NCI-H345 treated with DMSO at 0.1 percent for 48 hours (cell line): ENCODE measurements around the gene NFASC.

Experiments
- DNase-seq: peaks from one replicate; lab custom pipeline; 2025; ENCODE audit not compliant: unreplicated experiment; lab: John Stamatoyannopoulos, UW

Gene NFASC

DNA sequence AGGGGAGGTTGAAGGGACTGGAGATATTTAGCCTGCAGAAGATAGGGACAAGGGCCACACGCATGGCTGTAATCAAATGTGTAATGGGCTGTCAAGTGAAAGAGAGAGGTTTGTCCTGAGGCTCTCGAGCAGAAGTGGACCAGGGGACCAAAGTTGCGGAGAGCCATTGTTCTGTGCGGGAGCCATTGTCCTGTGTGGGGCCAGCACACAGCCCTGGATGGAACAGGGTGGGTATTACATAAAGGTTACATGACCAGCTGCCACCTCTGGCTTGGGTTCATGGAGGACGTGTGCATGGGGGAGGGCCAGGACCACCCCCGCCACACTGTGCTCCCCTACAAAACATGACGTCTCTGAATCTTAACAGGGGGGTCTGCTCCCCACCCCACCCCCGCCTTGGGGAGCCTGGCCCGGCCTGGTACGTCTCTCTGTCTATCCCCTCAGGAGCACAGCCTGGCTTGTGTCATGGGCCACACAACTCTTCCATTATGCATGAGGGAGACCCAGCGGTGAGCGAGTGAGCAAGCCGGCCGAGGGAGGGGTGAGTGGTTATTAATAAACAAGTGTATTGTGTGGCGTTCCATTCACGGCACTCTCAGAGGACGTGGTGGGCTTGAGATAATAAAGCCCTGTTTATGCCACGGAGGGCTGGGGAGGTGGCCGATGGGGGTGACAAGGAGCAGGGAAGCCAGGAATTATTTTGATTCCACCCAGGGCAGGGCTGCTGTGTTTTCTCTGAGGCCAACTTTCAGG lies at the start of gene NFASC:
TSS of gene NFASC (plus strand) at position 703 of the 753 bp plus-strand sequence. CDS start 73,454 bp downstream, outside the sequence.
- no peak for DNase-seq

DNA sequence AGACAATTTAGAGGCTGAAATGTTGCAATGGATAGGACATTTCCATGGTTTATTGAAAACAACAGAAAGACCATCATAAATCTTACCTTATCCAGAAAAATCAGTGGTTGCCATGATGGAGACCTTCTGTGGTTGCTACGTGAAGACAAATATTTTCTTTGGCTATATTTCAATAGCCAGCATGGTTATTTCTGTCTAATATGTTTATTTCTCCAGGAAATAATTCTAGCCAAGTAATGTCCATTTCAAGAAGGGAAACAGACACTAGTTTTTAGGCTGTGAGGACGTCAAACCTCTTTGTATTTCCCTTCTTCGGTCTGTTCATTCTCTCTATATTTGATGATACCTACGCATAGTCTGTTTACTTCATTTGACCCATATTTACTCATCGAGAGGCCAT lies 49.2 kb upstream of the NFASC start:
- DNase-seq, result no peak

DNA sequence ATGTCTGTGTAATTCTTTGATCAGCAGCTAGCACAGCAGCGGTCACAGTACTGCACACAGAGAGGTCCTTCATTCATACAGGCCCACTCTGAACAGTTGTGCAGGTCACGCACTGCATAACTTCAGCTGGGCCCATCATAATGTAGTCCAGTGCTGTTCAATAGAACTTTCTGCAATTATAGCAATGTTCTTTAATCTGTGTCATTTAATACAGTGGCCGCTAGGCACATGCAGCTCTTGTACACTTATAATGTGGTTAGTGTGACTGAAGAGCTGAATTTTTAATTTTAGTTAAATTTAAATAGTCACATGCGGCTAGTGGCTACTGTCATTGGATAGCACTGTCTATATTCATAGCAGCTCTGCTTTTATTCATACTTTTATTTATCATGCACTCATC lies 48.7 kb upstream of the NFASC start:
- no peak for DNase-seq

DNA sequence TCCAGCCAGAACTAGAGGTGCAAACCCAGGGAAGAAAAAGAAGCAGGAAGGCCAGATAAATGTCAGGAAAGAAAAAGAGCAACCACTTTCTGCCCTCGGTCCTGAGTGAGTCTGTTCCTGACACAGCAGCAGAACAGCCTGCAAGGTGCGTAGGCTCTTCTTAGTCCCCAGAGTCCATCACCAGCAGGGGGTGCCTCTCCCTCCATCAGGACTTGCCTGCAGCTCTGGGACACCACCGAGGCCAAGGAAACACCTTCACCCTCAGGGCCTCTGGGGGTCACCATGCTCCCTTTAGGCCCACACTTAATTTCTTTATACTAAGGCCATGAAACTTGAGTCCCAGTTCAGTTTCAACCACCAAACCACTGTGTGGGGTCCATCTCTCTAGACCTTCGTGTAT lies 43.7 kb upstream of the NFASC start:
- DNase-seq, result no peak

DNA sequence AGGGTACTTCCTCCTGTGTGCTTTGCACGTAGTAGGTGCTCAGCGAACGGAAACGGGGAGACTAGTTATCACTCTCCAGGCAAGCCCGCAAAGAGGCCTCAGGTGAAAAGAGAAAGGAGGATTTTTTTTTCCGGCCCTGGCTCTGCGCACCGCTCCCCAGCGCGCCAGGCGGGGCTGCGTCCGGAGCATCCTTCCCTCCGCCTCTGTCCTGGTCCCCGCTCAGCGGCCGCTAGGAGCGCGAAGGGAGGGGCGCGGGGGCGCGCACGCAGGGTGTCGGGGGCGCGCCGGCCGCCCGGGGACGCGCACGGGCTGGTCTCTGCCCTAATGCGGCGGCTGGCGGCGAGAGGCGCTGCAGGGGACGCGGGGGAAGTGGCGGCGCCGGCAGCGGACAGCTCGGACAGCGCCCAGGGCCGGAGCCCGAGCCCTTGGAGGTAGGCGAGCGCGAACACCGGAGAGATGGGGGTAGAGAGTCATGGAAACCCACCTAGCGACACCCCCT lies 42.3 kb upstream of the NFASC start:
- peak; percentile 73 for DNase-seq

DNA sequence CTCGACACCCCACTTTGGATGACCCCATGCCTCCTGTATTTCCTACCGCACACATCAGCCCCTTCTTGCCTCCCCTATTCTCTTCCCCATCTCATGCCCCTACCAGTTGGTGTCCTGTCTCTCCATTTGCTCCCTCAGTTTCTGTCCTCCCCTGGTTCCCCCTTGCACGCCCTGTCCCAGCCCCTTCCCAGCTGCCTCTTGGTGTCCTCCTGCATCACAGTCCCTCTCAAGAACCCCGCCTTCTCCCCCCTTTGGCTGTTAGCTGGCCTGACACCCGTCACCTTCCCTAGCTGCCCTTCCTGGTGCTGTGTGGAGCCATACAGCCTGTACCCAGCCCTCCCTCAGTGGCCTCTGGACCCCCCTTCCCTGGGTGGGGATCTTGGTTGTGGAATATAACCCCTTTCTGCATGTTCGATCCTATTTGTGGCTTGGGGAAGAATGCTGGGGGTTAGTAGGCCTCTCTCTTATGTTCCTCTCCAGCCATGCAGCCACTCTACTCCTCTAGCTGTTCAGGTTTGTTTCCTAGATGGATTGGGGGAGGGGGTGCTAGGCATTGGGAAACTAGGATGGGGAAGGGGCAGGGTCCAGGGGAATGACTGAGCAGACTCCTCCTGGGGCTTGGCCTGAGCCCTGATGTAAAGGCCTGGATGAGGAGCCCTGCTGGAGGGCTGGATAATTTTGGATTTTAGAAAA lies 41.4 kb upstream of the NFASC start:
- no peak for DNase-seq

DNA sequence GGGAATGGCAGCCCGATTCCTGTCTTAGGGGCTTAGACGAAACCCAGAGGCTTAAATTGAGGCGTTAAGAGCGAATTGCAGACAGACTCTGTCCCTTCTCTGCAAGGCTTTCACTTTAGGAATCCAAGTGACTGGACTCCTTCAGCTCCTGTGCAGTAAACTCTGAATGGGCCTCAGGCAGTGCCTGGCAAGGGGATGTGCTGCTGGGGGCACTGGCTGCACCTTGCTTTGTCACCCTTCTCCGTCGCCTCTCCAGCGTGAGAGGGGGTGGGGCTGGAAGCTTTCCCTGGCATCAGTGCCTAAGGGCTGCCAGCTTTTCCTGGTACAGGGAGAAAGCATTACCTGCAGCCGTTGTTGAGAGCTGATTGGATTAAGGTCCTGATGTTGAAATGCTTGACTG lies 39.9 kb upstream of the NFASC start:
- peak; percentile 26 for DNase-seq

DNA sequence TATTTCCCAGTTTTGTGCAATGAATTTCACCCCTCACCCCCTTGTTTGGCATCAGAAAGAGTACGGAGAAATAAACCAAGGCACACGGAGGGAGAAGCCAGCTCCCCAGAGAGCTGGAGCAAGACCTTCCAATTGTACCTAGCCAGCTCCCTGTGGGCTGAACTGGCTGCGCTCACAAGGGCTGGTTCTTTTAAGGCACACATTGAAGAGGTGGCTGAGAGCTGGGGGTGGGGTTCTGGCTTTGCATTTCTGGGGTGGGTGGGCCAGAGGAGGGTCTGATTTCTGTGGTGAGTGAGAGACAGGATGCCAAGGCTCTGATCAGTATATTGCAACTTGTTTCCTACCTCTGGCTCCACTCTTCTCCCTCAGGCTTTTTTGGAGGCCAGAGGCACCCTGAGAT lies 39.5 kb upstream of the NFASC start:
- no peak for DNase-seq

DNA sequence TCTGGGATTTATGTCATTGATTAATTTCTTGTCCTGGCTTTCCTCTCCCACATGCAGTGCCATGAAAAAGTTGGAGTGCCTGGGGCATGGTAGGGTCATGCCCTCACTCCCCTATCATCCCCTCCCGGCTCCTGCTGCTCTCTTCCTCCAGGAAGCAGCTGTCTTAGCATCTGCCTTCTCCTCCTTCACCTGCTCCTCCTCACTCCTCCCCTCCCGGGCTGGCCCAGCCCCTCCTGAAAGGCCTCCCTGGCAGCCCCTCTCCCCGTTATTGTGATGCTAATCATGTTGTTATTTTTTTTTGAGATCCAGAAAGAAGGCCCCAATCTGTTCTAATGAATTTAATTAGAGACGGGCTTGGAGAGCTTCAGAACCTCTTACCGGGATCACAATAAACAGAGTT lies 36.3 kb upstream of the NFASC start:
- DNase-seq, result no peak

DNA sequence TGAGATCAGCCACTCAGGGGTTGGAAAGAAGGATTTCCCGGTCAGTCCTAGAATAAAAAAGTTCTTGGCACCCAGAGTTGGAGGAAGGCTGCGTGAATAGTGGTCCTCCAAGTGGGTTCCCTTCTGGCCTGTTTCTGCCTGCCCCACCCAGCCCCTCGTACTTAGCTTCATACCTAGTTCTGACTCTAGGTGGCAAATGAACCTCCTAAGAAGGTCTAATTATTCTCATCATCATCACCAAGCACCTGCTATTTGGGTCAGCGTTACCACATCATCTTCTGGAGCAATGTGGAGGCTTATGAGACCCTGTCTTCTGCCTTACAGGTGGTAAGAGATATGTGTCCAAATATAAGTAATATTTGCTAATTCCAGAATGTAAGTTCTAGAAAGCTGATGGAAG lies 35.9 kb upstream of the NFASC start:
- no peak for DNase-seq

DNA sequence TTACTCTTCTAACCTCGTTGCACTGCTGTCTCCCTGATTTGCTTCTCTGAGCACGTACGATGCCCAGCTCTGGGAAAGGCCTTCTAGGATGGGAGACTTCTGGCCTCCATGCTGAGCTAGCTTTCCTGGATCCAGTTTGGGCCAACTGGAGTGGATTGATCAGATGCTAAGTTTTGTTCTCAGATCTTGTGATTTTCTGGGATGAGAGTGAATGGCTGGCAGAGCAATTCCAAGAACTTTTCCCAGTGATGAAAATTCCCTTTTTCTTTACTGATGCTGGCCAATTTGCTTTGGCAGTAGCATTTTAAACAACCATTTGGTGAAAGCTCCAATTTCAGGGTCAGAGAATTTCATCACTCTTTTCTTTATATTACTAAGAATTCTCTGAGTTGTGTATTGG lies 34.9 kb upstream of the NFASC start:
- no peak for DNase-seq

DNA sequence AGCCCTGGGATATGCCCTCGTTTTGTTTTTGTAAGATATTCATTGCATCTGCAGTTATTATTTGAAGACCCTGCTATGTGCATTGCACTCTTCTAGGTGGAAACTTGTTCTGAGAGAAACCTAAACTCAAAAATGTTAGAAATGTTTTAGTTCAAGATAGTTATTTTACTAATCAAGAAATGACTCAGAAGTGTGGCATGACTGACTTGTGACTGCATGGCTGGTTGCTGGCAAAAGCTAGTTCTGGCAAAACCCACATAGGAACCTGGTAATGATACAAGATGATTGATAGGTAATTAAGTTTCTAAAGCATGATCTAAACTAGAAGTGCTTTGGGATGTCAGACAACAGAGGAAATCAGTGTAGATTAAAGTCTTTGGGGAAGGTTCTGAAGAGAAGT lies 33.8 kb upstream of the NFASC start:
- no peak for DNase-seq

DNA sequence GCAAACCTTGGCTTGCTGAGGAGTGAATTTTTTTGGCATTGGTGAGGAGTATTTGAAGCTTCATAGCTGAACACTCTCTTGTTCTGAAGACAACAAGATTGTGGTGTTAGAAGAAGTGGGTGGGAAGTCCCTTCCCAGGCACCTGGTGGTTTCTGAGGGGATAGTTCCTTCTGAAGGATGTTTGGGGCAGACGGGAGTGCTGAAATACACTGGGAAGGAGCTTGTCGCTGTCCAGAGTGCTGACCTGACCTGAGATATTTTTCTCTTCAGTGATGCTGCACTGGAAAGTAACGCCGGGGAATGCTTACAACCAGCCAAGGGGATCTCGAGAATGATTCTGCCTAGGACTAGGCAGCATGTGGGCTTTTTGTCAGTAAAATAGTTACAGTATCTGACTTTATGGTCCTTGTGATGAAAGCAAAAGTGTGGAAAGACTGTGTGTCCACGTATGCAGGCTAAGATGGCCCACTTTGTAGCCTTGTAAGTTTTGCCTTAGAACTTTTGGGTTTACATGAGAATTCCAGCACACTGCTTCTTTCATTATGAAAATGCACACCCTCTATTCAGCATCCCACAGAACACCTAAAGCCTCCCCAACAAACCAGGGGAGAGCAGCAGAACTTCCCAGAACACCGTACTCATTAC lies 33.1 kb upstream of the NFASC start:
- DNase-seq, result no peak

DNA sequence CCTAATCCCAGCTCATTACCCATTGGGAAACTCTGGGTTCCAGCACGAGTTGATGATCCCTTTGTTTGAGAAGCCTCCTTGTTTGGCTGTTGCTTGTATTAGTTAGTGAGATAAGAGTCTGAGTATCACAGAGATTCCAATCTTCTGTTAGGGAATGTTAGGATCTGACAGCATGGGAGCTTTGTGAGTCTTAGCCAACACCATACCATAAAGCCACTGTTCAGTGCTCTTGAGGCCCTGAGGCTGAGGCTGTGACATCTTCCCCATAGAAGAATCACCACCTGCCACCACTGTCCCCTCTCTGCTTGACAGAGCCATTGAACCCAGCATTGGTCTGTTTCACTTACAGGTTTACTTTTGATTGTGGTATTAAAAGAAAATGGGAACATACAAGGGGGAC lies 29.3 kb upstream of the NFASC start:
- no peak for DNase-seq

DNA sequence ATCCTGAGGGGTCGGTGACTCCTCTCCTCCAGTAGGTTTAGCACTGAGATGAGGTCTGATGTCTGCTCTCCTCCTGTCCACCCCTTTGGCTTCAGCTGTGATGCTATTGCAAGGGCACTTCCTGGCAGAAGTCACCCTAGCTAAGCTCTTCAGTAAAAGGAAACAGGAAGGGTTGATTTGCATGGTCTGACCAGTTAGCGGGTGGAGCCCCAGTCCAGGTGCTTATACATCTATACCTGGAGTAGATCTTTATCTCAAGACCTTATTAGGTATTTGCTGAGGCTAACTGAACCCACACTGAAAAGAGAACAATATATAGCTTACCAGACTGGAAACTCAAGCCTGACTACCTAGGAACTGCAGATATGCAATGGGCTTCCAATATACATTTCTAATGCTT lies 28.9 kb upstream of the NFASC start:
- no peak for DNase-seq

DNA sequence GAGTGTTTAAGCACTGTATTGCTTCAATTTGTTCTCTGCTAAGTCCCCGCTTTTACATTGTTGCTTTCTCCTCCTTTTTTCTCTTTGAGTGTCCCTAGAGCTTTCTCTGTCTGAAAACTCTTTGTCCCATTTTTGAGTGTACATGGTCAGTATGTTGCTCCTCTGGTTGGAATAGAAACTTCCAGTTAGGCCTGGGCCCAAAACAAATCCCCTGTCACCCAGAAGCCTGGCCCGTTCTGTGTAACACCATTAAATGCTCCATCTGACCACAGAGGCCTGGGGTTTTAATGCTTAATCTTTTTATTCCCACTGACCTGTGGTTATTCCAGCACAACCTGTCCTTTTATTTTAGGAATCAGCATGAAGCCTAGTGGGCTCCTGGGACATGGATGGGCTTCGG lies 28.3 kb upstream of the NFASC start:
- no peak for DNase-seq

DNA sequence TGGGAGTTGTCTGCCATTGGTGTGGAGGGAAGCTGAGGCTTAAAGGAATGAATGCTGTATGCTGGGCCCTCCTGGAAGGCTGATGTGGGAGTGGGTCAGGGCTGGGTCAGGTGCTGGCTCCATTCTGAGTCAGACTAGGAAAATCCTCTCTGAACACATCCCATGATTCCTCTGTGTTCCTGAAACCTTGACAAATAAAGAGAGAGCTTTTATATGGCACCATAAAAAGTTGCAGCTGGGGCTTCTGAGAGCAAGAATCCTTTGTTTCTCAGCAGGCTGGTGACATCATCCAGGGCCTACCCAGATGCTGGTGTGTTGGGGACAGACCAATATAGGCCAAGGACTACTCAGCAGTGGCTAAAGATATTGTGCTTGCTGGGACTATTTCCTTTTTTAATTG lies 27.8 kb upstream of the NFASC start:
- no peak for DNase-seq

DNA sequence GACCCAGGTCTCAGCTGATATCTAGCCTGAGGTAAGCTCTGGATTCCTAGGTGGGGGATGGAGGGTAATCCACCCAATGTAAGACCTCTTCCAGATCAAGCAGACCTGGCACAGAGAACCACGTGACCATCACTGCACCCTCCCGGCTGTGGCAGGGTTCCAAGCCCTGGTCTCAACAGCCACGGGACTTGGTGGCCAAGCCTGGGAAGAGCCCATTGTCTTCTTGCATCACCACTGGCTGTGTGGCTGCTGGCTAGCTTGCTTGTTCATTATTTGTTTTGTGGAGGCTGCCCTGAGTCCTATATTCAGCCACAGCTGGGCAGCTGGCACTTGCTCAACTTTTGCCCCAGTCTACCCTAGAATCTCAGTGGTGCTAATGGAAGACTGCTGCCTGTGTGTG lies 24.1 kb upstream of the NFASC start:
- peak; percentile 73 for DNase-seq

DNA sequence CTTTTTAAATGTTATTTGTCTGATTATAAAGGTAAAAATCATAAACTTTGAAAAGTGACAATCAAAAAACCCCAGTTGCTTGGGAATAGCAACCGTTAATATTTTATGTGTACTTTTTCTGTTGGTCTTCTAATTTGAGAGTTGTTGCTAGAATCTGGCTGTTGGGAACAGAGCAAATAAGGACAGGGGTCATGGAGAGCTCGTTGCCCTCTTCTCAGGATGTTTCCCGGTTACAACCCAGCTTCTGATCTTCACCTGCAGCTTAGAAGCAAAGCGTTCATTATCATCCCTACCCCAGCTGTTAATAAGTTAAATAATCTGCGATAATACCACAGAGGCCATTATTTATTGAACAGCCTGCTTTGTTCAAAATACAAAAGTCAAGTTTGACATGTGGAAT lies 22.1 kb upstream of the NFASC start:
- DNase-seq, result no peak

DNA sequence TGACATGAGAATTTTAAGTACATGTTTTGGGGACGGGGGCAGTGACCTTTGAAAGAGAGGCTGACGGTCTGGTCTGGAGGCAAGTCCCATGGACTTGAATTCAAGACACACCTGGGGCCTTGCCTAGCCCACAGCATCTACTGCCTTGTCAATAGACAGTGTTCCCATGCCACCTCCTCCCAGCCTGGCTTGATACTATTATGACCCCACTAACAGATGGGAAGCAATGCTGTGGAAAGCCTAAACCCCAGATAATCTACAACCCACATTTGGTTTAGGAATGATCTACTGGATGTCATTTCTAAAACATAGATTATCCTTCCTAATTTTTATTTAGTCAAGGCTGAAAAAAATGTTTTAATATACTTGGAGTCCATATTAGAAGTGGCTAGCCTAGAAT lies 17.8 kb upstream of the NFASC start:
- DNase-seq, result no peak

DNA sequence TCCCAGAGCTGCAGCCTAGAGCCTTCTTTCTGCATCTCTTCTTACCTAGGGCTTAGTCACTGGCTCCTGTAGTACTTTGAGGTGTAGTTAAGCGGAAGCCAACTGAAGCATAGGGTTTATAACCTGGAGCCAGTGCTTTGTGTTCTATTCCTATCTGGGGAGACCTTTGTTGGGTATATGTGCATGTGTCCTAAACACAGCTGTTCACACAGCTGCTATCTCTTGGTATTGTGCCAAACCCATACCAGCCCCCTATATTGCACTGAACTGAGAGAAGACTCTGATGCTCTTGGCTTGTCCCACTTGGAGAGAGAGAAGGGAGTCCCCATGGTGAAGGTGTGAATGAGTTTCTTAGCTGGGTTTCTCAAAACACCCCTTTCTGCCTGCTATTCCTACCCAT lies 17.2 kb upstream of the NFASC start:
- no peak for DNase-seq

DNA sequence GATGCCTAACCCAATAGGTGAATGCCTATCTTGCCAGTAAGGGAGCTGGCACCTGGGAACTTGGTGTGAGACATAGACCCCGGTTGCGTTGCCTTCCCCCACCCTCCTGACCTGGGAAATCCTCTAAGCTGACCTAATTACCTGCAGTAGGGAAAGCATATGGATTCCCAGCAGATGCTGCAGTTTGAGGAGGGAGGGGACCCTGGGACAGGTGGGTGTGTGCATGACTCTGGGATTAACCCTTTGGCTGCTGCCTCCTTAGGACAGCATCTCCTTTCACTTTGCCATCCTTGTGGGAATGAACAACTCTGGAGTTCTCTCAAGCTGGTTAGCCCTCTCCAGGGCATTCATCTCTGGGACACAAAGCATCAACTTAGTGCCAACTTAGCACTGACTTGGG lies 16.4 kb upstream of the NFASC start:
- DNase-seq, result no peak
